ENCODE measurements around the gene CTAGE9.
A peak's percentile ranks its signal among the peaks of the same experiment; 100 is the strongest.

CTAGE9 gene

GRCh38 chr6:131685266-131685780 lies 25.5 kb downstream of the CTAGE9 start:
- Histone ChIP-seq H3K4me3 (replicated peaks; ENCODE audit: low read depth, low read length) (no peak overlapping the region), H3K27me3 (replicated peaks; ENCODE audit: control insufficient read depth, insufficient read depth, low read length) (no peaks in the 10 kb centered on the region; the same call in 1 of the 2 replicates), H3K36me3 (ENCODE audit: control insufficient read depth, insufficient read depth, low read length) (no peaks in the 10 kb centered on the region)
- TF ChIP-seq CTCF (IDR thresholded peaks at IDR 0.05; ENCODE audit: insufficient read depth, low read length, poor library complexity, severe bottlenecking), result no peak
- peak; percentile 32 for DNase-seq (ENCODE audit: extremely low read depth, insufficient read length)

GRCh38 chr6:131683479-131683878 lies 27.3 kb downstream of the CTAGE9 start:
- TF ChIP-seq CTCF (IDR thresholded peaks at IDR 0.05; ENCODE audit: insufficient read depth, low read length, poor library complexity, severe bottlenecking), result no peak
- no peaks in the 10 kb centered on the region for H3K36me3 ChIP-seq (ENCODE audit: control insufficient read depth, insufficient read depth, low read length)
- peak; percentile 68 for DNase-seq (ENCODE audit: extremely low read depth, insufficient read length)
- no peak overlapping the region for H3K4me3 ChIP-seq (replicated peaks; ENCODE audit: low read depth, low read length)
- H3K27me3 ChIP-seq (replicated peaks; ENCODE audit: control insufficient read depth, insufficient read depth, low read length), result no peaks in the 10 kb centered on the region; the same call in 1 of the 2 replicates

GRCh38 chr6:131682442-131682841 lies 28.4 kb downstream of the CTAGE9 start:
- TF ChIP-seq CTCF (IDR thresholded peaks at IDR 0.05; ENCODE audit: insufficient read depth, low read length, poor library complexity, severe bottlenecking), result no peak
- Histone ChIP-seq H3K36me3 (ENCODE audit: control insufficient read depth, insufficient read depth, low read length) (no peaks in the 10 kb centered on the region), H3K4me3 (replicated peaks; ENCODE audit: low read depth, low read length) (no peak overlapping the region), H3K27me3 (replicated peaks; ENCODE audit: control insufficient read depth, insufficient read depth, low read length) (no peaks in the 10 kb centered on the region; the same call in 1 of the 2 replicates)
- no peak for DNase-seq (ENCODE audit: extremely low read depth, insufficient read length)

- TF ChIP-seq CTCF (IDR thresholded peaks at IDR 0.05; ENCODE audit: insufficient read depth, low read length, poor library complexity, severe bottlenecking), result no peak
- Histone ChIP-seq H3K4me3 (replicated peaks; ENCODE audit: low read depth, low read length) (no peak overlapping the region), H3K27me3 (replicated peaks; ENCODE audit: control insufficient read depth, insufficient read depth, low read length) (no peaks in the 10 kb centered on the region; the same call in 1 of the 2 replicates), H3K36me3 (ENCODE audit: control insufficient read depth, insufficient read depth, low read length) (no peaks in the 10 kb centered on the region)
- DNase-seq (ENCODE audit: extremely low read depth, insufficient read length), result no peak
These were observed 29.2 kb downstream of the CTAGE9 start for GRCh38 chr6:131681585-131681984.

- Histone ChIP-seq H3K4me3 (replicated peaks; ENCODE audit: low read depth, low read length) (no peak overlapping the region), H3K36me3 (ENCODE audit: control insufficient read depth, insufficient read depth, low read length) (no peaks in the 10 kb centered on the region), H3K27me3 (replicated peaks; ENCODE audit: control insufficient read depth, insufficient read depth, low read length) (no peaks in the 10 kb centered on the region; the same call in 1 of the 2 replicates)
- DNase-seq (ENCODE audit: extremely low read depth, insufficient read length), result no peak
- no peak for TF ChIP-seq CTCF (IDR thresholded peaks at IDR 0.05; ENCODE audit: insufficient read depth, low read length, poor library complexity, severe bottlenecking)
These were observed 29.9 kb downstream of the CTAGE9 start for GRCh38 chr6:131680868-131681267.

GRCh38 chr6:131678442-131678841 lies 32.4 kb downstream of the CTAGE9 start:
- DNase-seq (ENCODE audit: extremely low read depth, insufficient read length), result no peak
- no peaks in the 10 kb centered on the region for H3K36me3 ChIP-seq (ENCODE audit: control insufficient read depth, insufficient read depth, low read length)
- H3K4me3 ChIP-seq (replicated peaks; ENCODE audit: low read depth, low read length), result no peak overlapping the region
- no peaks in the 10 kb centered on the region; the same call in 1 of the 2 replicates for H3K27me3 ChIP-seq (replicated peaks; ENCODE audit: control insufficient read depth, insufficient read depth, low read length)
- no peak for TF ChIP-seq CTCF (IDR thresholded peaks at IDR 0.05; ENCODE audit: insufficient read depth, low read length, poor library complexity, severe bottlenecking)
